H1 (cell line): ENCODE results near the gene KMT5C.

Experiments used
- GABPA ChIP-seq: IDR thresholded peaks from 2 replicates; pipeline ENCODE4 v1.6.1; 2011; ENCODE audit warnings: mild to moderate bottlenecking, low read length, moderate library complexity, borderline replicate concordance; ENCODE audit not compliant: insufficient read depth
- SUZ12 ChIP-seq: fragments of 200-600 bp; sonication (generic); IDR thresholded peaks from 2 replicates; pipeline ENCODE4 v1.6.1; 2012; ENCODE audit warnings: mild to moderate bottlenecking, inconsistent platforms, low read length, moderate library complexity, mixed read lengths
- TF ChIP-seq, protein P1 (sequence below): IDR thresholded peaks from 2 replicates; pipeline ENCODE4 v1.6.1; 2011; ENCODE audit warnings: low read depth, mild to moderate bottlenecking, low read length; ENCODE audit not compliant: insufficient read depth

DNA sequence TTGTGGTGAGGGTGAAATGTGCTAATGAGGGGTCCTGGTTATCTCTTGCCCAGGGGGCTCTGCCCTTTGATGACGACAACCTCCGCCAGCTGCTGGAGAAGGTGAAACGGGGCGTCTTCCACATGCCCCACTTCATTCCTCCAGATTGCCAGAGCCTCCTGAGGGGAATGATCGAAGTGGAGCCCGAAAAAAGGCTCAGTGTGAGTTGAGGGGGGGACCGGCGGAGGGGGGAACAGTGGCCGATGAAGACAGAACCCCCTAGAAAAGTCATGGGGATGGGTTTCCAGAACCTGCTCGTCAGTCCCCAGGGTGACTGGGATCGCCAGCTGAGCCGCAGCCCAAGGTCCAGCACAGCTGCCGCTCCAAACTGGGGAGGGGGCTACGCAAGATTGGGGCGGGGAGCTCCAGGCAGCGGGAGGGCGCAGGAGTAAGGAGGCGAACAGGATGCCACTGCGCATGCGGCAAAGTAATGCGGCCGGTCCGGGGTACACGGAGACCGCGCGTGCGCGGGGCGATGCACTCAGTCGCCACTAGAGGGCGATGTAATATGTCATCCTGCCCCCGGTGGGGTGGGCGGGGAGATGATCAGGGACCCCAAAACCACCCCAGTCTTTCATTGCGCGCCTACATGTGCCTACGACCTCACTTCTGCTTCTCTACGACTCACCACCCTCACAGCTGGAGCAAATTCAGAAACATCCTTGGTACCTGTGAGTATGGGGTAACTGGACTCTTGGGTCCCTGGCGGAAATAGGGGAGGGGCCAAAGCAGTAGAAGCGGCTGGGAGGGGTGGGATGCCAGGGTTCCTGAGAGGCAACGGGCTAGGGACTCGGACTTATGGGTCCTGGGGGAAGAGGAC is 38.0 kb upstream of the KMT5C start:
- no peak for TF ChIP-seq SUZ12
- TF ChIP-seq GABPA = no peak
- TF ChIP-seq, protein P1, sequence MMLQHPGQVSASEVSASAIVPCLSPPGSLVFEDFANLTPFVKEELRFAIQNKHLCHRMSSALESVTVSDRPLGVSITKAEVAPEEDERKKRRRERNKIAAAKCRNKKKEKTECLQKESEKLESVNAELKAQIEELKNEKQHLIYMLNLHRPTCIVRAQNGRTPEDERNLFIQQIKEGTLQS = no peak
